Neutrophil (primary cell): ENCODE data around the gene CENPN.

Experiments
- H3K27ac ChIP-seq: fragments of 200-600 bp; sonication (generic); 2 replicates; pipeline ENCODE4 v1.5.1; 2016; ENCODE audit warnings: mild to moderate bottlenecking, moderate library complexity
- H3K27me3 ChIP-seq: fragments of 200-600 bp; sonication (generic); 2 replicates; pipeline ENCODE4 v1.6.0; 2016; ENCODE audit warnings: mild to moderate bottlenecking
- H3K36me3 ChIP-seq: fragments of 200-600 bp; sonication (generic); 2 replicates; pipeline ENCODE4 v1.5.1; 2017
- H3K4me1 ChIP-seq, 2 experiments: fragments of 200-600 bp in 1 of 2; sonication (generic) in 1 of 2; 1 replicate in 1 of 2; 2 replicates in 1 of 2; pipeline versions ENCODE4 v1.5.1 to v1.6.1; 2013 to 2016; ENCODE audit warnings: low read depth in 1 of 2, low read length in 1 of 2, mild to moderate bottlenecking in 1 of 2, moderate library complexity in 1 of 2; ENCODE audit not compliant: control insufficient read depth in 1 of 2, insufficient read depth in 1 of 2
- H3K4me3 ChIP-seq, 2 experiments: fragments of 200-600 bp in 1 of 2; sonication (generic) in 1 of 2; 1 replicate in 1 of 2; 2 replicates in 1 of 2; pipeline ENCODE4 v1.5.1; 2013 to 2016; ENCODE audit warnings: low read depth in 1 of 2, low read length in 1 of 2, mild to moderate bottlenecking in 1 of 2, moderate library complexity in 1 of 2
- H3K9me3 ChIP-seq: fragments of 200-600 bp; sonication (generic); 2 replicates; pipeline ENCODE4 v1.5.1; 2016
- TF ChIP-seq, protein P1 (sequence below): fragments of 200-600 bp; sonication (generic); IDR thresholded peaks from 2 replicates; pipeline ENCODE4 v1.5.1; 2016; ENCODE audit warnings: antibody characterized with exemption

Gene CENPN

DNA sequence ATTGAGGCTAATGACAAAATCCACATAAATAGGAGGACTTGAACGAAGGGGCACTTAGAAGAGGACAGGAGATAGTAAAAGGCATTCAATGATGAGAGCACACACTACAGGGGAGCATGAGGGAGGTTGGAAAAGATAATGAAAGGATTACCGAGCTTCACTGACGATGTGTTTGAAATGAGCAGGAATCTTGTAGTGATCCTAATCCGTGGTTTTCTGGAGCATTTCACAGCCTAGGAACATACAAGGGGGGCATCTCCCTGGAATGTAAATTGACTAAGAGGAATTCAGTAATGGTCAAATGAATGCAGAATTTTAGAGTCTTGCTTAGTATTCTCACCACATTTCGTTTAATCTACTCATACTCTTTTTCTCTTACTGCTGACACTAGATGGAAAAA is 33.8 kb downstream of the CENPN start:
- Histone ChIP-seq H3K4me3 (no peak overlapping the region), H3K36me3 (peaks cover 47% of the 10 kb centered on the region), H3K9me3 (no peaks in the 10 kb centered on the region), H3K4me1 (peaks cover 11 to 12% of the 10 kb centered on the region in 2 experiments), H3K27me3 (no peaks in the 10 kb centered on the region), H3K27ac (no peak overlapping the region)
- TF ChIP-seq, protein P1, sequence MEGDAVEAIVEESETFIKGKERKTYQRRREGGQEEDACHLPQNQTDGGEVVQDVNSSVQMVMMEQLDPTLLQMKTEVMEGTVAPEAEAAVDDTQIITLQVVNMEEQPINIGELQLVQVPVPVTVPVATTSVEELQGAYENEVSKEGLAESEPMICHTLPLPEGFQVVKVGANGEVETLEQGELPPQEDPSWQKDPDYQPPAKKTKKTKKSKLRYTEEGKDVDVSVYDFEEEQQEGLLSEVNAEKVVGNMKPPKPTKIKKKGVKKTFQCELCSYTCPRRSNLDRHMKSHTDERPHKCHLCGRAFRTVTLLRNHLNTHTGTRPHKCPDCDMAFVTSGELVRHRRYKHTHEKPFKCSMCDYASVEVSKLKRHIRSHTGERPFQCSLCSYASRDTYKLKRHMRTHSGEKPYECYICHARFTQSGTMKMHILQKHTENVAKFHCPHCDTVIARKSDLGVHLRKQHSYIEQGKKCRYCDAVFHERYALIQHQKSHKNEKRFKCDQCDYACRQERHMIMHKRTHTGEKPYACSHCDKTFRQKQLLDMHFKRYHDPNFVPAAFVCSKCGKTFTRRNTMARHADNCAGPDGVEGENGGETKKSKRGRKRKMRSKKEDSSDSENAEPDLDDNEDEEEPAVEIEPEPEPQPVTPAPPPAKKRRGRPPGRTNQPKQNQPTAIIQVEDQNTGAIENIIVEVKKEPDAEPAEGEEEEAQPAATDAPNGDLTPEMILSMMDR, result no peak

- Histone ChIP-seq H3K4me1 (peaks cover 6 to 7% of the 10 kb centered on the region in 2 experiments), H3K4me3 (no peak overlapping the region), H3K36me3 (peaks cover 47% of the 10 kb centered on the region), H3K9me3 (no peaks in the 10 kb centered on the region), H3K27me3 (no peaks in the 10 kb centered on the region), H3K27ac (no peak overlapping the region)
- TF ChIP-seq, protein P1, result no peak
Measured at GRCh38 chr16:81041696-81042095, 34.7 kb downstream of the CENPN start.

DNA sequence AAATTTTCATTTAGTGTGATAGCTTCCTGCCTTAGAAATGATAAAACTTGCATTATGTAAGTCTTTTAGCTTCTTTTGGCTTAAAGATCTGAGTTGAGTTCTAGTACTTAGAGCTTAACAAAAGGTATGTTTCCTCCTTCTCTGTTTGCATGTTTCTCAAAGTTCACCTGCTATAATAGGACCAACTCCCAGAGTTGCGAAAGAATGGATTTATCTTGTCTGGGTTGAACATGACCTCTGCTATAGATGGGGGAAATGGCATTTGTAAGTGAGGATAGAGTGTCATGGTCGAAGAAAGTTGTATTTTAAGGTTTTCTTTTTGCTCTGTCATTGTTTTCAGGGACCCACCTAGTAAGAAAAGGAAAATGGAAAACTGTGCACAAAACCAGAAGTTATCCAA is 35.8 kb downstream of the CENPN start:
- H3K27ac ChIP-seq, result no peak overlapping the region
- H3K36me3 ChIP-seq, result peaks cover 47% of the 10 kb centered on the region
- no peaks in the 10 kb centered on the region for H3K9me3 ChIP-seq
- H3K27me3 ChIP-seq, result no peaks in the 10 kb centered on the region
- TF ChIP-seq, protein P1, result no peak
- no peak overlapping the region for H3K4me3 ChIP-seq
- H3K4me1 ChIP-seq, result no peaks in the 10 kb centered on the region

DNA sequence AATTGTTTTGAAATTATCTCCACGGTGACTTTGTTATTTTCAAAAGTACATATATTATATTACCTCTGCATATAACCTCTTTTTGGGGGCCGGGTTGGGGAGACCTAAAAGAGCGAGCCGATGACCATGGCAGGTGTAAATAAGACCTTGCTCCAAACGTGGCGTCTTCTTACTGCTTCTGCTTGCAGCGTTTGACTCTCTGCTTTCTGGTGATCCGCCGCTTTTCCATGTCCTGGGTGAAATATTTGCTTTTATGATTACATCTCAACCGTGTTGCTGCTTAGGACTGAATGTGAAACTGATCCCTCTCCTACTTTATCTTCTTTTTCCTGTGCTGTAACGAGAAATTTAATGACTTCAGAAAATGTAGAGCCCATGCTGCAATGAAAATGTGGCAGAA is 46.7 kb downstream of the CENPN start:
- H3K27me3 ChIP-seq, result no peaks in the 10 kb centered on the region
- no peak overlapping the region for H3K4me3 ChIP-seq
- H3K27ac ChIP-seq, result no peak overlapping the region
- TF ChIP-seq, protein P1, result no peak
- no peaks in the 10 kb centered on the region for H3K9me3 ChIP-seq
- H3K4me1 ChIP-seq, result no peaks in the 10 kb centered on the region
- no peaks in the 10 kb centered on the region for H3K36me3 ChIP-seq

- H3K4me1 ChIP-seq, result no peaks in the 10 kb centered on the region
- H3K9me3 ChIP-seq, result no peaks in the 10 kb centered on the region
- TF ChIP-seq, protein P1, result no peak
- no peak overlapping the region for H3K27ac ChIP-seq
- no peaks in the 10 kb centered on the region for H3K36me3 ChIP-seq
- no peaks in the 10 kb centered on the region for H3K27me3 ChIP-seq
- H3K4me3 ChIP-seq, result no peak overlapping the region
Measured at GRCh38 chr16:81060576-81061306, 53.7 kb downstream of the CENPN start.
